GM18868 (cell line): Measurements from ENCODE around the gene KRTAP6-1.

Source experiments
- ATAC-seq: cut with Tn5 transposase; IDR thresholded peaks from one replicate; pipeline ENCODE4 v1.9.1; 2021; ENCODE audit warnings: mild to moderate bottlenecking, moderate library complexity; ENCODE audit not compliant: unreplicated experiment

KRTAP6-1 gene

GRCh38 chr21:30613836-30614235 is at the start of gene KRTAP6-1:
Gene KRTAP6-1 (minus strand): TSS chr21:30613930. CDS start chr21:30613904, 26 bp downstream.
- ATAC-seq, result no peak

GRCh38 chr21:30652891-30653290 is 39.2 kb upstream of the KRTAP6-1 start:
- no peak for ATAC-seq

- ATAC-seq, result no peak
Measured at GRCh38 chr21:30646904-30647414, 33.2 kb upstream of the KRTAP6-1 start.

- no peak for ATAC-seq
Measured at GRCh38 chr21:30642564-30642963, 28.8 kb upstream of the KRTAP6-1 start, which contains the start of gene KRTAP20-3. Gene KRTAP20-3 (plus strand): TSS chr21:30642864.

GRCh38 chr21:30638686-30639085 is 25.0 kb upstream of the KRTAP6-1 start:
- ATAC-seq, result no peak

- no peak for ATAC-seq
Measured at GRCh38 chr21:30634906-30635305, 21.2 kb upstream of the KRTAP6-1 start, which contains the start of gene KRTAP20-2. Gene KRTAP20-2 (plus strand): TSS chr21:30635206. CDS start chr21:30635264, 58 bp downstream.

- no peak for ATAC-seq
Measured at GRCh38 chr21:30629200-30629599, 15.5 kb upstream of the KRTAP6-1 start.

- ATAC-seq, result no peak
Measured at GRCh38 chr21:30628109-30628508, 14.4 kb upstream of the KRTAP6-1 start.

GRCh38 chr21:30625449-30626165 is 11.9 kb upstream of the KRTAP6-1 start:
- no peak for ATAC-seq

GRCh38 chr21:30623362-30623761 is 9.6 kb upstream of the KRTAP6-1 start:
- no peak for ATAC-seq

GRCh38 chr21:30620522-30620921 is 6.8 kb upstream of the KRTAP6-1 start, which contains the start of gene KRTAP20-4:
Gene KRTAP20-4 (plus strand): TSS chr21:30620627.
- ATAC-seq, result no peak

- ATAC-seq, result no peak
Measured at GRCh38 chr21:30620080-30620479, 6.3 kb upstream of the KRTAP6-1 start.

- ATAC-seq, result no peak
Measured at GRCh38 chr21:30616125-30616524, 2.4 kb upstream of the KRTAP6-1 start, which contains the start of gene KRTAP20-1. Gene KRTAP20-1 (plus strand): TSS chr21:30616425. CDS start chr21:30616455, 30 bp downstream.

GRCh38 chr21:30615199-30615598 is 1.5 kb upstream of the KRTAP6-1 start:
- peak; percentile 49 for ATAC-seq

- ATAC-seq, result no peak
Measured at GRCh38 chr21:30612132-30612531, 1.6 kb downstream of the KRTAP6-1 start.

- no peak for ATAC-seq
Measured at GRCh38 chr21:30605968-30606367, 7.8 kb downstream of the KRTAP6-1 start.

GRCh38 chr21:30600787-30601186 is 12.9 kb downstream of the KRTAP6-1 start, which contains the start of gene KRTAP22-1:
Gene KRTAP22-1 (plus strand): TSS chr21:30601087.
- ATAC-seq, result no peak

- ATAC-seq, result no peak
Measured at GRCh38 chr21:30598802-30599201, 14.9 kb downstream of the KRTAP6-1 start, which contains the start of gene KRTAP6-2. Gene KRTAP6-2 (minus strand): TSS chr21:30598902. CDS start chr21:30598874, 28 bp downstream.

GRCh38 chr21:30592140-30592539 is 21.6 kb downstream of the KRTAP6-1 start, which contains the start of gene KRTAP6-3:
Gene KRTAP6-3 (plus strand): TSS chr21:30592440. CDS start chr21:30592446, 6 bp downstream.
- no peak for ATAC-seq

- no peak for ATAC-seq
Measured at GRCh38 chr21:30590297-30590696, 23.4 kb downstream of the KRTAP6-1 start, which contains the start of gene KRTAP22-2. Gene KRTAP22-2 (minus strand): TSS chr21:30590397.

- ATAC-seq, result no peak
Measured at GRCh38 chr21:30582870-30583269, 30.9 kb downstream of the KRTAP6-1 start.

- ATAC-seq, result no peak
Measured at GRCh38 chr21:30580132-30580531, 33.6 kb downstream of the KRTAP6-1 start.
